Measurements from ENCODE around the gene IL24.
"Not testable (repeated sequence)": the region's sequence is repeated elsewhere in the genome, so short reads cannot be mapped to it uniquely, and the experiment has no call there.

Gene IL24, protein sequence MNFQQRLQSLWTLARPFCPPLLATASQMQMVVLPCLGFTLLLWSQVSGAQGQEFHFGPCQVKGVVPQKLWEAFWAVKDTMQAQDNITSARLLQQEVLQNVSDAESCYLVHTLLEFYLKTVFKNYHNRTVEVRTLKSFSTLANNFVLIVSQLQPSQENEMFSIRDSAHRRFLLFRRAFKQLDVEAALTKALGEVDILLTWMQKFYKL

DNA sequence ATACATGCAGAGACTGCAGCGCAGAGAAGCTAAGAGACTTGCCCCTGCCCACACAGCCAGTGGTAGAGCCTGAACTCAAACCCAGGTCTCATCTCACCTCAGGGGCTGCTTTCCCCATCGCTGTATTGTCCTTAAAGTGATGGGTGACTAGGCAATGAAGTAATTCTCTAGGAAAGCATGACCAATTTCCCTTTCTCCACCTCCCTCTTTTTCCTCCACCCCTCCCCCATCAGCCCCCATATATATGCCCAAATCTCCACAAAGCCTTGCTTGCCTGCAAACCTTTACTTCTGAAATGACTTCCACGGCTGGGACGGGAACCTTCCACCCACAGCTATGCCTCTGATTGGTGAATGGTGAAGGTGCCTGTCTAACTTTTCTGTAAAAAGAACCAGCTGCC, at the start of gene IL24:
IL24 (plus strand) TSS at position 269 of the 400 bp plus-strand sequence. CDS start 390 bp downstream, outside the sequence.
- Histone ChIP-seq H3K4me3 (ENCODE audit: low read depth in 1 of 5, low read length in 5 of 5) (no peak within 1 kb of the TSS), H3K4me1 (ENCODE audit: control insufficient read depth in 5 of 5, insufficient read depth in 5 of 5, low read length in 5 of 5) (peaks cover 0 to 7% (median 2%) of the 10 kb centered on the region in 5 donors), H3K9me3 (ENCODE audit: control insufficient read depth in 5 of 5, low read length in 5 of 5) (no peaks in the 10 kb centered on the region), H3K36me3 (ENCODE audit: control insufficient read depth in 5 of 5, insufficient read depth in 5 of 5, low read length in 5 of 5) (no peaks in the 10 kb centered on the region), H3K27me3 (ENCODE audit: control insufficient read depth in 5 of 5, insufficient read depth in 4 of 5, low read length in 5 of 5) (peaks cover 0 to 5% (median 0%) of the 10 kb centered on the region in 5 donors), H3K9ac (ENCODE audit: low read length in 5 of 5) (no peak within 1 kb of the TSS), H3K27ac (ENCODE audit: low read depth, low read length) (no peak within 1 kb of the TSS)

GRCh38 chr1:206847946-206848345, 49.3 kb upstream of the IL24 start:
- no peak overlapping the region for H3K9ac ChIP-seq (ENCODE audit: low read length in 5 of 5)
- no peaks in the 10 kb centered on the region for H3K4me1 ChIP-seq (ENCODE audit: control insufficient read depth in 5 of 5, insufficient read depth in 5 of 5, low read length in 5 of 5)
- H3K36me3 ChIP-seq (ENCODE audit: control insufficient read depth in 5 of 5, insufficient read depth in 5 of 5, low read length in 5 of 5) = no peaks in the 10 kb centered on the region
- no peak overlapping the region for H3K27ac ChIP-seq (ENCODE audit: low read depth, low read length)
- H3K27me3 ChIP-seq (ENCODE audit: control insufficient read depth in 5 of 5, insufficient read depth in 4 of 5, low read length in 5 of 5) = peaks cover 0 to 3% (median 0%) of the 10 kb centered on the region in 5 donors
- H3K9me3 ChIP-seq (ENCODE audit: control insufficient read depth in 5 of 5, low read length in 5 of 5) = peaks cover 0 to 4% (median 0%) of the 10 kb centered on the region in 5 donors
- no peak overlapping the region for H3K4me3 ChIP-seq (ENCODE audit: low read depth in 1 of 5, low read length in 5 of 5)

DNA sequence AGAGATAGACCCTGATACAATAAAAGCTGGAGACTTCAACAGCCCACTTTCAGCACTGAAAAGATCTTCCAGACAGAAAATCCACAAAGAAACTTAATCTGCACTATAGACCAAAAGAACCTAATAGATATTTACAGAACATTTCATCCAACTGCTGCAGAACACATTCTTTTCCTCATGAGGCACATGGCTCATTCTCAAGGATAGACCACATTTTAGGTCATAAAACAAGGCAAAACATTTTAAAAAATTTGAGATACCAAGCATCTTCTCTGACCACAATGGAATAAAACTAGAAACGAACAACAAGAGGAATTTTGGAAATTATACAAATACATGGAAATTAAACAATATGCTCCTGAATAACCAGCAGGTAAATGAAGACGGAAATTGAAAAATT, 46.8 kb upstream of the IL24 start:
- no peaks in the 10 kb centered on the region for H3K4me1 ChIP-seq (ENCODE audit: control insufficient read depth in 5 of 5, insufficient read depth in 5 of 5, low read length in 5 of 5)

DNA sequence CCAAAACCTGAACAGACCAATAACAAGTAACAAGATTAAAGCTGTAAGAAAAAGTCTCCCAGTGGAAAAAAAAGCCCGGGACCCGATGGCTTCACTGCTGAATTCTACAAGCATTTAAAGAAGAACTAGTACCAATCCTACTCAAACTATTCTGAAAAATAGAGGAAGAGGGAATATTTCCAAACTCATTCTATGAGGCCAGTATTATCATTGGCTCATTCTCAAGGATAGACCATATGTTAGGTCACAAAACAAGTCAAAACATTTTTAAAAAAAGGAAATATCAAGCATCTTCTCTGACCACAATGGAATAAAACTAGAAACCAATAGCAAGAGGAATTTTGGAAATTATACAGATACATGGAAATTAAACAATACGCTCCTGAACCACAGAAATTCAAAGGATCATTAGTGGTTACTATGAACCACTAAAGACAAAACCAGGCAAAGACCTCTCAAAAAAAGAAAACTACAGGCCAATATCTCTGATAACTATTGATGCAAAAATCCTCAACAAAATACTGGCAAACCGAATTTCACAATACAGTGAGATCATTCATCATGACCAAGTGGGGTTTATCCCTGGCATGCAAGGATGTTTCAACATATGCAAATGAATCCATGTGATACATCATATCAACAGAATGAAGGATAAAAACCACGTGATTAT, 45.8 kb upstream of the IL24 start:
- H3K9ac ChIP-seq (ENCODE audit: low read length in 5 of 5) = no peak overlapping the region
- no peaks in the 10 kb centered on the region for H3K36me3 ChIP-seq (ENCODE audit: control insufficient read depth in 5 of 5, insufficient read depth in 5 of 5, low read length in 5 of 5)
- H3K27me3 ChIP-seq (ENCODE audit: control insufficient read depth in 5 of 5, insufficient read depth in 4 of 5, low read length in 5 of 5) = no peaks in the 10 kb centered on the region
- no peak overlapping the region for H3K27ac ChIP-seq (ENCODE audit: low read depth, low read length)
- peaks cover 0 to 4% (median 0%) of the 10 kb centered on the region in 5 donors for H3K9me3 ChIP-seq (ENCODE audit: control insufficient read depth in 5 of 5, low read length in 5 of 5)
- no peaks in the 10 kb centered on the region for H3K4me1 ChIP-seq (ENCODE audit: control insufficient read depth in 5 of 5, insufficient read depth in 5 of 5, low read length in 5 of 5)
- H3K4me3 ChIP-seq (ENCODE audit: low read depth in 1 of 5, low read length in 5 of 5) = no peak overlapping the region

More for the DNA sequence above, 46.8 kb upstream of the IL24 start:
- no peak overlapping the region for H3K4me3 ChIP-seq (ENCODE audit: low read depth in 1 of 5, low read length in 5 of 5)
- no peaks in the 10 kb centered on the region for H3K36me3 ChIP-seq (ENCODE audit: control insufficient read depth in 5 of 5, insufficient read depth in 5 of 5, low read length in 5 of 5)
- H3K9ac ChIP-seq (ENCODE audit: low read length in 5 of 5) = no peak overlapping the region
- no peaks in the 10 kb centered on the region for H3K27me3 ChIP-seq (ENCODE audit: control insufficient read depth in 5 of 5, insufficient read depth in 4 of 5, low read length in 5 of 5)
- no peak overlapping the region for H3K27ac ChIP-seq (ENCODE audit: low read depth, low read length)
- peaks cover 0 to 4% (median 0%) of the 10 kb centered on the region in 5 donors for H3K9me3 ChIP-seq (ENCODE audit: control insufficient read depth in 5 of 5, low read length in 5 of 5)

DNA sequence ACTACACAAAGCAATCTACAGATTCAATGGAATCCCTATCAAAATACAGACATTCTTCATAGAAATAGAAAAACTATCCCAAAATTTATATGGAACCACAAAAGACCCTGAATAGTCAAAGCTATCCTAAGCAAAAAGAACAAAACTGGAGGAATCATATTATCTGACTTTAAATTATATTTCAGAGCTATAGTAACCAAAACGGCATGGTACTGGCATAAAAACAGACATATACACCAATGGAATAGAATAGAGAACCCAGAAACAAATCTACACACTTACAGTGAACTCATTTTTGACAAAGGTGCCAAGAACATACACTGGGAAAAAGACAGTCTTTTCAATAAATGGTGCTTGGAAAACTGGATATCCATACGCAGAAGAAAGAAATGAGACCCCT, 44.6 kb upstream of the IL24 start:
- H3K36me3 ChIP-seq (ENCODE audit: control insufficient read depth in 5 of 5, insufficient read depth in 5 of 5, low read length in 5 of 5); H3K4me3 ChIP-seq (ENCODE audit: low read depth in 1 of 5, low read length in 5 of 5); H3K9me3 ChIP-seq (ENCODE audit: control insufficient read depth in 5 of 5, low read length in 5 of 5); H3K27ac ChIP-seq (ENCODE audit: low read depth, low read length); H3K9ac ChIP-seq (ENCODE audit: low read length in 5 of 5); H3K27me3 ChIP-seq (ENCODE audit: control insufficient read depth in 5 of 5, insufficient read depth in 4 of 5, low read length in 5 of 5); H3K4me1 ChIP-seq (ENCODE audit: control insufficient read depth in 5 of 5, insufficient read depth in 5 of 5, low read length in 5 of 5): not testable (repeated sequence)

DNA sequence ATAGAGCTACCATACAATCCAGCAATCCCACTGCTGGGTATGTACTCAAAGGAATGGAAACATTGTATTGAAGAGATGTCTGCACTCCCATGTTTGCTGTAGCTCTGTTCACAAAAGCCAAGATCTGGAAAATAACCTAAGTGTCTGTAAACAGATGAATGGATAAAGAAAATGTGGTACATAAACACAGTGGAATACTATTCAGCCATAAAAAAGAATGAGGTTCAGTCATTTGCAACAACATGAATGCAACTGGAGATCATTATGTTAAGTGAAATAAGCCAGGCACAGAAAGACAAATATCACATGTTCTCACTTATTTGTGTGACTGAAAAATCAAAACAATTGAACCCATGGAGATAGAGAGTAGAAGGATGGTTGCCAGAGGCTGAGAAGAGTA, 43.5 kb upstream of the IL24 start:
- H3K4me1 ChIP-seq (ENCODE audit: control insufficient read depth in 5 of 5, insufficient read depth in 5 of 5, low read length in 5 of 5); H3K36me3 ChIP-seq (ENCODE audit: control insufficient read depth in 5 of 5, insufficient read depth in 5 of 5, low read length in 5 of 5); H3K9ac ChIP-seq (ENCODE audit: low read length in 5 of 5); H3K27me3 ChIP-seq (ENCODE audit: control insufficient read depth in 5 of 5, insufficient read depth in 4 of 5, low read length in 5 of 5); H3K9me3 ChIP-seq (ENCODE audit: control insufficient read depth in 5 of 5, low read length in 5 of 5); H3K4me3 ChIP-seq (ENCODE audit: low read depth in 1 of 5, low read length in 5 of 5); H3K27ac ChIP-seq (ENCODE audit: low read depth, low read length): not testable (repeated sequence)

GRCh38 chr1:206854401-206855129, 42.7 kb upstream of the IL24 start:
- peaks cover 0 to 4% (median 0%) of the 10 kb centered on the region in 5 donors for H3K9me3 ChIP-seq (ENCODE audit: control insufficient read depth in 5 of 5, low read length in 5 of 5)
- peaks cover 0 to 7% (median 0%) of the 10 kb centered on the region in 5 donors for H3K4me1 ChIP-seq (ENCODE audit: control insufficient read depth in 5 of 5, insufficient read depth in 5 of 5, low read length in 5 of 5)
- H3K36me3 ChIP-seq (ENCODE audit: control insufficient read depth in 5 of 5, insufficient read depth in 5 of 5, low read length in 5 of 5) = no peaks in the 10 kb centered on the region
- no peaks in the 10 kb centered on the region for H3K27me3 ChIP-seq (ENCODE audit: control insufficient read depth in 5 of 5, insufficient read depth in 4 of 5, low read length in 5 of 5)
- no peak overlapping the region for H3K27ac ChIP-seq (ENCODE audit: low read depth, low read length)
- no peak overlapping the region for H3K9ac ChIP-seq (ENCODE audit: low read length in 5 of 5)
- H3K4me3 ChIP-seq (ENCODE audit: low read depth in 1 of 5, low read length in 5 of 5) = no peak overlapping the region

DNA sequence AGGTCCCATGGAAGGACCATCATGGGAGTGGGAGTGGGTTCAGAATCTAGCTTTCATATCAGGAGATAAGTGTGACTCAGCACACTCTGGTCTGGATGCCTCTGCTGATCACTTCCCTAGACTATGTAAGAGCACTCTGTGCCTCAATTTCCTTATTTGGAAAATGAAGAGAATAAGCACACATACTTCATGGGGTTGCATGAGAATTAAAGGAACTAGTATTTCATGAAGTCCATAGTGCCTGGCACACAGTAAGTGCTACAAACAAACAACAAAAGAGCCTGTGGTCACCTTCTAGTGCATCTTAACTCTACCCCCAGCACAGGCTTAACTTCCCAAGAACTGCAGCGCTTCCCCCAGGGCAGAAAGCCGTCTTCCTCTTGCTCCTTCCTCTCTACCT, 41.4 kb upstream of the IL24 start:
- no peak overlapping the region for H3K27ac ChIP-seq (ENCODE audit: low read depth, low read length)
- peaks cover 0 to 7% (median 0%) of the 10 kb centered on the region in 5 donors for H3K4me1 ChIP-seq (ENCODE audit: control insufficient read depth in 5 of 5, insufficient read depth in 5 of 5, low read length in 5 of 5)
- no peak overlapping the region for H3K4me3 ChIP-seq (ENCODE audit: low read depth in 1 of 5, low read length in 5 of 5)
- no peaks in the 10 kb centered on the region for H3K36me3 ChIP-seq (ENCODE audit: control insufficient read depth in 5 of 5, insufficient read depth in 5 of 5, low read length in 5 of 5)
- no peaks in the 10 kb centered on the region for H3K27me3 ChIP-seq (ENCODE audit: control insufficient read depth in 5 of 5, insufficient read depth in 4 of 5, low read length in 5 of 5)
- H3K9ac ChIP-seq (ENCODE audit: low read length in 5 of 5) = no peak overlapping the region
- H3K9me3 ChIP-seq (ENCODE audit: control insufficient read depth in 5 of 5, low read length in 5 of 5) = peaks cover 0 to 4% (median 0%) of the 10 kb centered on the region in 5 donors

DNA sequence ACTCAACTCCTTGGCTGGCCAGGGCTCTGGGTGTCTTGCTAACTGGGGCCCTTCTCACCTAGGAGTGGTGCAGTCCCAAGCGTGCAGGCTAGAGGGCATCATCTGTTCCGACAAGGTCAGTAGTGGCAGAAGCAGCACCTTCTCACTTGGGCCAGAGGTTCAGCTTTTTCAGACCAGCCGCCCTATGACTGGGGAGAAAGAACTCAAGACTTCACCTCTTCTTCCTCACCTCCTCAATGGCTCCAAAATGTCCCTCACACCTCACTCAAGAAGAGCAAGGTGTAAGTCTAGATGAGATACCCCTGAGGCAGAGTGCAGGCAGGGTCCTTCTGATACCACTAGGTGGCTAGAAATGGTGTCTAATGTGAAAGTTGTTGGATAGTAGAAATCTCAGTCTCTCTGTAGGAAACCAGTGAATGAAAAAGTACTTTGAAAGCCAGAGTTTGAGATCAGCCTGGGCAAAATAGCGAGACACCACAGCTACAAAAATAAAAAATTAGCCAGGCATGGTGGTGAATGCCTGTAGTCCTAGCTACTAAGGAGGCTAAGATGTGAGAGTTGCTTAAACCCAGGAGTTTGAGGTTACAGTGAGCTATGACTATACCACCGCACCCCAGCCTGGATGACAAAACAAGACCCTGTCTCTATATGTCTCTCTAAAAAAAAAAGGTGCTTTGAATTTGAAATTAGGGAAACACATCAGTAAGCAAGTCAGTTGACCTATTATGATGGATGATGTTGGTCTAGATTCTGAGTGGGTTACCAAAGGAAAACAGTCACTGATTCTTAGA, 40.4 kb upstream of the IL24 start:
- Histone ChIP-seq H3K9ac (ENCODE audit: low read length in 5 of 5) (no peak overlapping the region), H3K36me3 (ENCODE audit: control insufficient read depth in 5 of 5, insufficient read depth in 5 of 5, low read length in 5 of 5) (no peaks in the 10 kb centered on the region), H3K4me3 (ENCODE audit: low read depth in 1 of 5, low read length in 5 of 5) (no peak overlapping the region), H3K4me1 (ENCODE audit: control insufficient read depth in 5 of 5, insufficient read depth in 5 of 5, low read length in 5 of 5) (peaks cover 0 to 7% (median 0%) of the 10 kb centered on the region in 5 donors), H3K27me3 (ENCODE audit: control insufficient read depth in 5 of 5, insufficient read depth in 4 of 5, low read length in 5 of 5) (no peaks in the 10 kb centered on the region), H3K27ac (ENCODE audit: low read depth, low read length) (no peak overlapping the region), H3K9me3 (ENCODE audit: control insufficient read depth in 5 of 5, low read length in 5 of 5) (peaks cover 0 to 4% (median 0%) of the 10 kb centered on the region in 5 donors)

Measured in subcutaneous abdominal adipose tissue (tissue), 5 donors.